HG03108 (cell line): ENCODE results near the gene MTCL3.

Experiments
- ATAC-seq: cut with Tn5 transposase; IDR thresholded peaks from one replicate; pipeline ENCODE4 v1.9.1; 2021; ENCODE audit warnings: moderate library complexity; ENCODE audit not compliant: unreplicated experiment

Gene MTCL3

GRCh38 chr6:127518710-127519468, at the start of gene MTCL3:
TSS of gene MTCL3 (minus strand) at chr6:127519335.
- no peak for ATAC-seq

- ATAC-seq, result no peak
Observed at GRCh38 chr6:127567476-127567875, 48.3 kb upstream of the MTCL3 start.

- no peak for ATAC-seq
Observed at GRCh38 chr6:127566651-127567050, 47.5 kb upstream of the MTCL3 start.

GRCh38 chr6:127566119-127566518, 47.0 kb upstream of the MTCL3 start:
- no peak for ATAC-seq

- ATAC-seq, result no peak
Observed at GRCh38 chr6:127564761-127565160, 45.6 kb upstream of the MTCL3 start.

- no peak for ATAC-seq
Observed at GRCh38 chr6:127561660-127562059, 42.5 kb upstream of the MTCL3 start.

GRCh38 chr6:127554435-127555006, 35.4 kb upstream of the MTCL3 start:
- ATAC-seq, result no peak

GRCh38 chr6:127550403-127550802, 31.3 kb upstream of the MTCL3 start:
- no peak for ATAC-seq

- no peak for ATAC-seq
Observed at GRCh38 chr6:127547904-127548649, 28.9 kb upstream of the MTCL3 start.

- ATAC-seq, result no peak
Observed at GRCh38 chr6:127547215-127547614, 28.1 kb upstream of the MTCL3 start.

GRCh38 chr6:127539272-127539671, 20.1 kb upstream of the MTCL3 start:
- no peak for ATAC-seq

- no peak for ATAC-seq
Observed at GRCh38 chr6:127538750-127539264, 19.7 kb upstream of the MTCL3 start.

GRCh38 chr6:127533736-127534135, 14.6 kb upstream of the MTCL3 start:
- no peak for ATAC-seq

- no peak for ATAC-seq
Observed at GRCh38 chr6:127533011-127533410, 13.9 kb upstream of the MTCL3 start.

- ATAC-seq, result no peak
Observed at GRCh38 chr6:127522714-127523113, 3.6 kb upstream of the MTCL3 start.

- ATAC-seq, result no peak
Observed at GRCh38 chr6:127520066-127520465, 931 bp upstream of the MTCL3 start.

GRCh38 chr6:127519469-127519785, 292 bp upstream of the MTCL3 start:
- no peak for ATAC-seq

GRCh38 chr6:127518191-127518709, 885 bp downstream of the MTCL3 start:
- no peak for ATAC-seq

GRCh38 chr6:127517693-127518092, 1.4 kb downstream of the MTCL3 start:
- ATAC-seq, result no peak

- peak; percentile 60 for ATAC-seq
Observed at GRCh38 chr6:127516662-127517273, 2.4 kb downstream of the MTCL3 start.
